Right atrium auricular region (tissue), 2 donors: ENCODE data around the gene PLD1. TPM values are rescaled to one million over a fixed set of nuclear protein-coding genes. Genes with fewer than 3 reads are reported as not detected.
"Not testable (repeated sequence)": the region's sequence is repeated elsewhere in the genome, so short reads cannot be mapped to it uniquely, and the experiment has no call there.

Experiments
- DNase-seq: peaks from one replicate; pipeline ENCODE4 v3.0.0-alpha.2; 2019; ENCODE audit warnings: low spot score
- H3K27ac ChIP-seq, 2 donors: fragments of 200-600 bp; sonication (generic); 1 replicate in 1 of 2; 2 replicates in 1 of 2; pipeline ENCODE4 v1.5.1; 2016 to 2019
- H3K27me3 ChIP-seq, 2 donors: fragments of 200-600 bp; sonication (generic); one replicate each; pipeline versions ENCODE4 v1.5.1 to v1.6.0; 2017 to 2019
- H3K36me3 ChIP-seq: fragments of 200-600 bp; sonication (generic); one replicate; pipeline ENCODE4 v1.5.1; 2016
- H3K4me1 ChIP-seq, 2 donors: fragments of 200-600 bp; sonication (generic); one replicate each; pipeline versions ENCODE4 v1.5.1 to v1.6.0; 2017 to 2019
- H3K4me3 ChIP-seq, 2 donors: fragments of 200-600 bp; sonication (generic); 1 replicate in 1 of 2; 2 replicates in 1 of 2; pipeline ENCODE4 v1.5.1; 2017 to 2019; ENCODE audit warnings: mild to moderate bottlenecking in 1 of 2, moderate library complexity in 1 of 2
- H3K9me3 ChIP-seq, 2 donors: fragments of 200-600 bp; sonication (generic); one replicate each; pipeline ENCODE4 v1.5.1; 2019
- CTCF ChIP-seq, 2 donors: fragments of 200-600 bp; sonication (generic); IDR thresholded peaks; one replicate each; pipeline ENCODE4 v1.5.1; 2019; ENCODE audit warnings: antibody characterized with exemption in 2 of 2
- total RNA-seq, 2 donors: library from RNA; depleted of rRNA; stranded (reverse); fragments of >200 nt; gene quantifications; one replicate each; pipeline ENCODE4 v1.1.0, GENCODE V29; 2016

Gene PLD1
- total RNA-seq, 2 donors from 2014 or later: 64.5 to 111 TPM

- H3K4me3 ChIP-seq: no peak overlapping the region
- no peak for TF ChIP-seq CTCF (IDR thresholded peaks at IDR 0.05)
These were observed 7.0 kb upstream of the PLD1 start for GRCh38 chr3:171817074-171817800.

GRCh38 chr3:171815973-171816595, 5.8 kb upstream of the PLD1 start:
- Histone ChIP-seq H3K36me3 (no peaks in the 10 kb centered on the region), H3K4me1 (peaks cover 0 to 7% of the 10 kb centered on the region in 2 donors), H3K4me3 (no peak overlapping the region), H3K27ac (no peak overlapping the region), H3K9me3 (peaks cover 0 to 4% of the 10 kb centered on the region in 2 donors), H3K27me3 (no peaks in the 10 kb centered on the region)
- no peak for TF ChIP-seq CTCF (IDR thresholded peaks at IDR 0.05)
- DNase-seq: no peak

More at GRCh38 chr3:171817074-171817800, 7.0 kb upstream of the PLD1 start:
- no peak for DNase-seq
- Histone ChIP-seq H3K36me3 (no peaks in the 10 kb centered on the region), H3K27ac (no peak overlapping the region), H3K4me1 (no peaks in the 10 kb centered on the region), H3K27me3 (no peaks in the 10 kb centered on the region), H3K9me3 (peaks cover 0 to 4% of the 10 kb centered on the region in 2 donors)

GRCh38 chr3:171814662-171815061, 4.4 kb upstream of the PLD1 start:
- DNase-seq, H3K4me3 ChIP-seq, H3K27me3 ChIP-seq, H3K36me3 ChIP-seq, H3K9me3 ChIP-seq: not testable (repeated sequence)
- H3K4me1 ChIP-seq: peaks cover 0 to 14% of the 10 kb centered on the region in 2 donors
- H3K27ac ChIP-seq: peak overlapping the region in 1 of 2 donors; percentile 29

- Histone ChIP-seq H3K9me3 (peaks cover 0 to 4% of the 10 kb centered on the region in 2 donors), H3K4me3 (no peak overlapping the region), H3K36me3 (no peaks in the 10 kb centered on the region), H3K4me1 (peaks cover 0 to 21% of the 10 kb centered on the region in 2 donors), H3K27me3 (no peaks in the 10 kb centered on the region), H3K27ac (peak overlapping the region in 1 of 2 donors; percentile 29)
- DNase-seq: peak; percentile 75
- no peak for TF ChIP-seq CTCF (IDR thresholded peaks at IDR 0.05)
These were observed 3.7 kb upstream of the PLD1 start for GRCh38 chr3:171813897-171814460.

GRCh38 chr3:171813278-171813896, 3.1 kb upstream of the PLD1 start:
- no peaks in the 10 kb centered on the region for H3K27me3 ChIP-seq
- peak overlapping the region in 1 of 2 donors; percentile 29 for H3K27ac ChIP-seq
- H3K4me3 ChIP-seq: no peak overlapping the region
- no peak for TF ChIP-seq CTCF (IDR thresholded peaks at IDR 0.05)
- H3K36me3 ChIP-seq: no peaks in the 10 kb centered on the region
- peaks cover 0 to 25% of the 10 kb centered on the region in 2 donors for H3K4me1 ChIP-seq
- DNase-seq: no peak
- H3K9me3 ChIP-seq: peaks cover 0 to 4% of the 10 kb centered on the region in 2 donors

- Histone ChIP-seq H3K27me3 (no peaks in the 10 kb centered on the region), H3K4me1 (peaks cover 0 to 25% of the 10 kb centered on the region in 2 donors), H3K27ac (no peak overlapping the region), H3K4me3 (no peak overlapping the region), H3K9me3 (peaks cover 0 to 2% of the 10 kb centered on the region in 2 donors), H3K36me3 (no peaks in the 10 kb centered on the region)
- no peak for TF ChIP-seq CTCF (IDR thresholded peaks at IDR 0.05)
- no peak for DNase-seq
These were observed 2.5 kb upstream of the PLD1 start for GRCh38 chr3:171812811-171813210.
